ENCODE data around the gene FHIP2A. TPM values are rescaled to one million over a fixed set of nuclear protein-coding genes. Genes with fewer than 3 reads are reported as not detected.
"Not testable (repeated sequence)": the region's sequence is repeated elsewhere in the genome, so short reads cannot be mapped to it uniquely, and the experiment has no call there.

Gene FHIP2A
- polyA plus RNA-seq, 1 donor from 2014 or later: 30.7 TPM

DNA sequence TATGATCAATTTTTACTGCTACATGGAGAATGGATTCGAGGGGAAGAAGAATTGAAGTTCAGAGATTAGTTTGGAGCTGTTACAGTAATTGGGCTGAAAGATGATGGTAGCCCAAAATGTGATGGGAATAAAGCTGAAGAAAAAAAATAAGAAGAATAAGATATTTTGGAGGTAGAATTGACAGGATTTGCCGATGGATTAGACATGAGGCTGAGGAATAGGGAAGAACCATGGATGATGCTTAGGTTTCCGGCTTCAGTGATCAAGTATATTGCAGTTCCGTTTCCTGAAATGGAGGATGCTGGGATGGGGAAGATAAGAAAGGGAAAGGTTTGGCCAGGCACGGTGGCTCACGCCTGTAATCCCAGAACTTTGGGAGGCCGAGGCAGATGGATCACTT, 38.9 kb upstream of the FHIP2A start (continued):
- no peak for TF ChIP-seq POLR2AphosphoS5 (IDR thresholded peaks at IDR 0.05)

DNA sequence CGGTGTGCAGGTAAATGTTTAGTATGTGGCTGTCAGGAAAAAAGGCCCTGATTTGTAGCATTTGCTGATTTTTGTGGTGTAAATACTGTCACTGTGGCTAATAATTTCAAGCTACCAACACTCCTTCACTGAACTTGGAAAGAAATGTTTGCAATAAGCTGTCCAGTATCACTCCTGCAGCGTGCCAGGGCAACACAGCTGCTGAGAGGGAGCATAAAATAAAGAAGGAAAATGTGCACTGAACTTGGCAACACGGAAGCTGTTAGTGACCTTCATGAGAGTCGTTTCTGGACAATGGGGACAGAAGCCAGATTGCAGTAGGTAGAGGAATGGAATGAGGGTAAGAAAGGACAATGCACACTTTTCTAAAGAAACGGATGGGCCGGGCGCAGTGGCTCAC, 37.9 kb upstream of the FHIP2A start:
- H3K27me3 ChIP-seq (ENCODE audit: insufficient read depth, low read depth, low read length): no peaks in the 10 kb centered on the region
- no peaks in the 10 kb centered on the region for H3K9me2 ChIP-seq (ENCODE audit: insufficient read depth, low read length)
- no peak overlapping the region for H3K27ac ChIP-seq (ENCODE audit: low read length)
- no peaks in the 10 kb centered on the region for H3K9me3 ChIP-seq (ENCODE audit: low read length)
- no peak overlapping the region for H3K4me3 ChIP-seq (ENCODE audit: low read length)
- no peak overlapping the region for H2AFZ ChIP-seq (ENCODE audit: low read depth, low read length)
- no peaks in the 10 kb centered on the region for H3K79me2 ChIP-seq (replicated peaks; ENCODE audit: insufficient read depth, low read length)
- no peak overlapping the region for H3K9ac ChIP-seq (ENCODE audit: low read length)
- H3K4me2 ChIP-seq (ENCODE audit: low read length): no peak overlapping the region
- H3K36me3 ChIP-seq (ENCODE audit: insufficient read depth, low read length): no peaks in the 10 kb centered on the region
- TF ChIP-seq TAF1 (IDR thresholded peaks at IDR 0.05; ENCODE audit: low read depth) (no peak), POLR2AphosphoS5 (IDR thresholded peaks at IDR 0.05) (no peak), EP300 (conservative IDR thresholded peaks at IDR 0.05; ENCODE audit: poor library complexity, severe bottlenecking) (no peak)
- TF ChIP-seq, protein P1, sequence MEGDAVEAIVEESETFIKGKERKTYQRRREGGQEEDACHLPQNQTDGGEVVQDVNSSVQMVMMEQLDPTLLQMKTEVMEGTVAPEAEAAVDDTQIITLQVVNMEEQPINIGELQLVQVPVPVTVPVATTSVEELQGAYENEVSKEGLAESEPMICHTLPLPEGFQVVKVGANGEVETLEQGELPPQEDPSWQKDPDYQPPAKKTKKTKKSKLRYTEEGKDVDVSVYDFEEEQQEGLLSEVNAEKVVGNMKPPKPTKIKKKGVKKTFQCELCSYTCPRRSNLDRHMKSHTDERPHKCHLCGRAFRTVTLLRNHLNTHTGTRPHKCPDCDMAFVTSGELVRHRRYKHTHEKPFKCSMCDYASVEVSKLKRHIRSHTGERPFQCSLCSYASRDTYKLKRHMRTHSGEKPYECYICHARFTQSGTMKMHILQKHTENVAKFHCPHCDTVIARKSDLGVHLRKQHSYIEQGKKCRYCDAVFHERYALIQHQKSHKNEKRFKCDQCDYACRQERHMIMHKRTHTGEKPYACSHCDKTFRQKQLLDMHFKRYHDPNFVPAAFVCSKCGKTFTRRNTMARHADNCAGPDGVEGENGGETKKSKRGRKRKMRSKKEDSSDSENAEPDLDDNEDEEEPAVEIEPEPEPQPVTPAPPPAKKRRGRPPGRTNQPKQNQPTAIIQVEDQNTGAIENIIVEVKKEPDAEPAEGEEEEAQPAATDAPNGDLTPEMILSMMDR (IDR thresholded peaks at IDR 0.05; ENCODE audit: poor library complexity, severe bottlenecking): no peak
- no peaks in the 10 kb centered on the region for H3F3A ChIP-seq (ENCODE audit: insufficient read depth, low read length, poor library complexity, severe bottlenecking)
- H4K20me1 ChIP-seq (ENCODE audit: insufficient read depth): no peaks in the 10 kb centered on the region

DNA sequence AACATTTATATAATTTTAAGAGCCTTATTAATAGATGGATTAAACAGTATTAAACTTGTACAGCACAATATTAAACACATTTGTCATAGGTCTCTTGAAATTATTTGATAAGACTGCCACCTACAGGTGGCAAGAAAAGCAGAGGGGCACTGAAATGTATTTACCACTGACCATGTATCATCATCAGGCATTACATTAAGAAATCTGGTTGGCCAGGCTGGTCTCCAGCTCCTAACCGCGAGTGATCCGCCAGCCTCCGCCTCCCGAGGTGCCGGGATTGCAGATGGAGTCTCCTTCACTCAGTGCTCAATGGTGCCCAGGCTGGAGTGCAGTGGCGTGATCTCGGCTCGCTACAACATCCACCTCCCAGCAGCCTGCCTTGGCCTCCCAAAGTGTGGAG, 35.1 kb upstream of the FHIP2A start:
- H3K27me3 ChIP-seq (ENCODE audit: insufficient read depth, low read depth, low read length); H3K4me3 ChIP-seq (ENCODE audit: low read length); H3K27ac ChIP-seq (ENCODE audit: low read length); H4K20me1 ChIP-seq (ENCODE audit: insufficient read depth); H3K79me2 ChIP-seq (replicated peaks; ENCODE audit: insufficient read depth, low read length); H2AFZ ChIP-seq (ENCODE audit: low read depth, low read length); H3K4me2 ChIP-seq (ENCODE audit: low read length); H3F3A ChIP-seq (ENCODE audit: insufficient read depth, low read length, poor library complexity, severe bottlenecking); H3K36me3 ChIP-seq (ENCODE audit: insufficient read depth, low read length); H3K9me3 ChIP-seq (ENCODE audit: low read length); H3K9ac ChIP-seq (ENCODE audit: low read length); H3K9me2 ChIP-seq (ENCODE audit: insufficient read depth, low read length): not testable (repeated sequence)
- peak; percentile 73 for TF ChIP-seq SMC3 (conservative IDR thresholded peaks at IDR 0.05; ENCODE audit: poor library complexity)
- peak; percentile 72 for TF ChIP-seq RAD21 (conservative IDR thresholded peaks at IDR 0.05)
- TF ChIP-seq, protein P1 (IDR thresholded peaks at IDR 0.05; ENCODE audit: poor library complexity, severe bottlenecking): peak; percentile 66

DNA sequence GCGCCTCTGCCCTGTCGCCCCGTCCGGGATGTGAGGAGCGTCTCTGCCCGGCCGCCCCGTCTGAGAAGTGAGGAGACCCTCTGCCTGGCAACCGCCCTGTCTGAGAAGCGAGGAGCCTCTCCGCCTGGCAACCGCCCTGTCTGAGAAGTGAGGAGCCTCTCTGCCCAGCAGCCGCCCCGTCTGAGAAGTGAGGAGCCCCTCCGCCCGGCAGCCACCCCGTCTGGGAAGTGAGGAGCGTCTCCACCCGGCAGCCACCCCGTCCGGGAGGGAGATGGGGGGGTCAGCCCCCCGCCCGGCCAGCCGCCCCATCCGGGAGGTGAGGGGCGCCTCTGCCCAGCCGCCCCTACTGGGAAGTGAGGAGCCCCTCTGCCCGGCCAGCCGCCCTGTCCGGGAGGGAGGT, 34.4 kb upstream of the FHIP2A start:
- H4K20me1 ChIP-seq (ENCODE audit: insufficient read depth); H2AFZ ChIP-seq (ENCODE audit: low read depth, low read length); H3K27me3 ChIP-seq (ENCODE audit: insufficient read depth, low read depth, low read length); H3K9ac ChIP-seq (ENCODE audit: low read length); H3K4me2 ChIP-seq (ENCODE audit: low read length); H3K4me3 ChIP-seq (ENCODE audit: low read length); H3K79me2 ChIP-seq (replicated peaks; ENCODE audit: insufficient read depth, low read length); H3K9me2 ChIP-seq (ENCODE audit: insufficient read depth, low read length); H3K9me3 ChIP-seq (ENCODE audit: low read length); H3K36me3 ChIP-seq (ENCODE audit: insufficient read depth, low read length); H3K27ac ChIP-seq (ENCODE audit: low read length); H3F3A ChIP-seq (ENCODE audit: insufficient read depth, low read length, poor library complexity, severe bottlenecking): not testable (repeated sequence)
